ENCODE data around the gene SGK1. TPM values are rescaled to one million over a fixed set of nuclear protein-coding genes. Genes with fewer than 3 reads are reported as not detected.
"Not testable (repeated sequence)": the region's sequence is repeated elsewhere in the genome, so short reads cannot be mapped to it uniquely, and the experiment has no call there.

Gene SGK1
- total RNA-seq, 1 experiment from 2014 or later, result 161 TPM

DNA sequence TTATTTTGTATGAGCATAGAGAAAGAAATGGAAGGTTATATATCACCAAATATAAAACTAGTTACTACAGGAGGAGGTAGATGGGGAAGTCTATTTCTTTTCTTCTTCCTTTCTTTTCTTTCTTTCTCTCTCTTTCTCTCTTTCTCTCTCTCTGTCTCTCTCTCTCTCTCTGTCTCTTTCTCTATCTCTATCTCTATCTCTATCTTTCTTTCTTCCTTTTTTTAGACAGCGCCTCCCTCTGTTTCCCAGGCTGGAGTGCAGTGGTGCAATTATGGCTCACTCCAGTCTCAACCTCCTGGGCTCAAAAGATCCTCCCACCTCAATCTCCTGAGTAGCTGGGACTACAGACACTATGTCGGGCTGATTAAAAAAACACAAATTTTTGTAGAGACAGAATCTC, 10.2 kb upstream of the SGK1 start:
- DNase-seq (ENCODE audit: low spot score), result no peak

DNA sequence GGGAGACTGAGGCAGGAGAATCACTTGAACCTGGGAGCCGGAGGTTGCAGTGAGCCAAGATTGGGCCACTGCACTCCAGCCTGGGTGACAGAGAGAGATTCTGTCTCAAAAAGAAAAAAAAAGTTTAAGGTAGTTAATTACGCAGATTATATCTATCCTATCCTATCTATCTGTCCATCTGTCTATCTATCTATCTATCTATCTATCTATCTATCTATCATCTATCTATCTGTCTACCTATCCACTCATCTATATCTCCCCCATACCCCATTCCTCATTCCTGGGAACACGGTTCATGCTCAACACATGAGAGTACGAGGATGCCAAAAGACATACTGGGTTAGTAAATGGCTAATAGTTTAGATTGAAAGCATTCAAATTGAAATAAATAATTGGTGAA, 8.3 kb upstream of the SGK1 start:
- DNase-seq (ENCODE audit: low spot score), result not testable (repeated sequence)

- no peak for DNase-seq (ENCODE audit: low spot score)
Measured at GRCh38 chr6:134324766-134325165, 6.9 kb upstream of the SGK1 start.

GRCh38 chr6:134324141-134324540, 6.2 kb upstream of the SGK1 start:
- DNase-seq (ENCODE audit: low spot score), result no peak

DNA sequence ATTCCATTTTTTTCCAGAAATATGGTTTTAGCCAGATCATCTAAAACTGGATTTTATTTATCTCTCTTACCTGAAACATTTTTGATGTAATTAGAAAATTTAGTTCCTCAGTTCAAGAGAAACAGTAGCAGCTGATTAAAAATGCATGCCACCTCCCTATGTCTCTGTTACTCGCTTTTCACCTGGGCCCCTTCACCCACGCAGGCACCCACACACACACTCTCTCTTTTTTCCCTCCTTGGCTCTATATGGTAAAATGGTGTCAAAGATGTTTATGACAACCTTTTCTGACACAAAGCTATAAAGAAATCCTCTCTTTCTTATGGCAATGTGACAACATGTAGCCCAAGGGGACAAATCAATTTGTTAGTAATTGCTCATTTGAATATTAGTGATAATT, 5.8 kb upstream of the SGK1 start:
- DNase-seq (ENCODE audit: low spot score), result no peak

DNA sequence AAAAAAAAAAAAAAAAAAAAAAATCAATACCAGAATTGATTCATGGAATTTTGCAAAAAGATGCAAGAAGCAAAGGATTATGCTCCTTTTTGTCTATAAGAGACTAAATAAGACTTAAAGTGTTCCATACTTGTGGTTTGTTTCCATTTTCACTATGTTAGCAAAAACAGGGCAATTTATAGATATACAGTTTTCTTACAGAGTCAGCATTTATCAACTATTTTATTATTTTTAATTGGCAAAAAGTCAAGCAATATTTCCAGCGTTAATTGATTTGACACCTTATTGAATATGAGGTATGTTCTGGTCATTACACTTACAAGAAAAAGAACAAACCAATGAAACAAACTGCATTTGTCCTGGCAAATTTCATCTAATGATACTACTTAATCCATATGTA, 5.4 kb upstream of the SGK1 start:
- no peak for DNase-seq (ENCODE audit: low spot score)

GRCh38 chr6:134322216-134322615, 4.3 kb upstream of the SGK1 start:
- peak; percentile 14 for DNase-seq (ENCODE audit: low spot score)

- DNase-seq (ENCODE audit: low spot score), result no peak
Measured at GRCh38 chr6:134321246-134321645, 3.3 kb upstream of the SGK1 start.

DNA sequence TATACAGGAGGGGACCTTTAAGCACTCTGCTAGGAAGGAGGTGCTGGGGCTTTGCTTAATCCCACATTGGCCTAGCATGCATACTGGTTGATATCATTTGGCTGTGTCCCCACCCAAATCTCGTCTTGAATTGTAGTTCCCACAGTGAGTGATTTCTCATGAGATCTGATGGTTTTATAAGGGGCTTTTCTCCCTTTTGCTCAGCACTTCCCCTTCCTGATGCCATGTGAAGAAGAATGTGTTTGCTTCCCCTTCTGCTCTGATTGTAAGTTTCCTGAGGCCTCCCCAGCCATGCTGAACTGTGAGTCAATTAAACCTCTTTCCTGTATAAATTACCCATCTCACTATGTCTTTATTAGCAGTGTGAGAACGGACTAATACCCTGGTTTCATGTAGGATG, 1.8 kb upstream of the SGK1 start:
- DNase-seq (ENCODE audit: low spot score), result not testable (repeated sequence)

- no peak for DNase-seq (ENCODE audit: low spot score)
Measured at GRCh38 chr6:134318974-134319281, 1.0 kb upstream of the SGK1 start.

- no peak for DNase-seq (ENCODE audit: low spot score)
Measured at GRCh38 chr6:134318236-134318973, 493 bp upstream of the SGK1 start.

- no peak for DNase-seq (ENCODE audit: low spot score)
Measured at GRCh38 chr6:134316733-134317431, 1.0 kb downstream of the SGK1 start.

DNA sequence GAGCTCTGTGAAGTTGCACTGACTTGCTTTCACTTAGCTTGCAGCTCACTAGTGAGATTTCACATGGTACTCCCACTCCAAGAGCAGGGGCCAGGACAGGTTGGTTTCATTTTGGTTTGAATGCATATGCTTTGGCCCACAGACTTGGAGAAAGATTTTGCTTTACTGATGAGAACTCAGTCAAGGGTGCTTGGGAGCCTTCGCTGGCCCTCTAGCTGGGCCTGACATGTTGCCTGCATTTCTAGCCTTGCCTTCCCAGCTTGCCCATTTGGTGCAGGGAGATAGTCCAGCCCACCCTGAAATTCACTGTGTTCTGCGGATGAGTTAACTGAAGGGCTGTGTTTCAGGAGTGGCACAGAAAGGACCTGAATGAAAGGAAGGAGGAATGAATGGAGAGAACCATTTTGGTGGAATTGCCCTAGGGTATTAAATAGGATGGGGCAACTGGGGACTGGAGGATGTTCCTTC, 1.9 kb downstream of the SGK1 start:
- DNase-seq (ENCODE audit: low spot score), result no peak

GRCh38 chr6:134315189-134315588, 2.7 kb downstream of the SGK1 start:
- DNase-seq (ENCODE audit: low spot score), result no peak

- DNase-seq (ENCODE audit: low spot score), result no peak
Measured at GRCh38 chr6:134314006-134314821, 3.7 kb downstream of the SGK1 start.

- DNase-seq (ENCODE audit: low spot score), result no peak
Measured at GRCh38 chr6:134312038-134312660, 5.8 kb downstream of the SGK1 start.

GRCh38 chr6:134310817-134311216, 7.1 kb downstream of the SGK1 start:
- DNase-seq (ENCODE audit: low spot score), result no peak

GRCh38 chr6:134309983-134310605, 7.8 kb downstream of the SGK1 start:
- no peak for DNase-seq (ENCODE audit: low spot score)

DNA sequence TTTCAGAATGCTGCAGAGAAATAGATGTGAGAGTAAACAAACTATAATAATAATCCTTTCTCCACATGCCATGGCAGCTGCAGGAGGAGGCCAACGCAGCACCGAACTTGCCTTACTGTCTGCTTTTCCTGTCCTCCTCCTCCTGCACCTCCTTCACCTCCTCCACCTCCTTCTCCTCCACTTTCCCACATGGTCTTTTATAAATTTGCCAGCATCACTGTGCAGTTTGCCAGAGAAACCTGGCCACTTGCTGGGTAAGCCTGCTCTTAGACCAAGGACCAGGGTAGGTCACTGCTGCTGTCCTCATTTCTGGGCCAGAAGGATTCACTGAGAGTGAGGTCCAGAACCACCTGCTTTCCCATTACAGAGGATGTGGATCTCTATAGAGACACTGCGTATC, 8.7 kb downstream of the SGK1 start:
- no peak for DNase-seq (ENCODE audit: low spot score)

DNA sequence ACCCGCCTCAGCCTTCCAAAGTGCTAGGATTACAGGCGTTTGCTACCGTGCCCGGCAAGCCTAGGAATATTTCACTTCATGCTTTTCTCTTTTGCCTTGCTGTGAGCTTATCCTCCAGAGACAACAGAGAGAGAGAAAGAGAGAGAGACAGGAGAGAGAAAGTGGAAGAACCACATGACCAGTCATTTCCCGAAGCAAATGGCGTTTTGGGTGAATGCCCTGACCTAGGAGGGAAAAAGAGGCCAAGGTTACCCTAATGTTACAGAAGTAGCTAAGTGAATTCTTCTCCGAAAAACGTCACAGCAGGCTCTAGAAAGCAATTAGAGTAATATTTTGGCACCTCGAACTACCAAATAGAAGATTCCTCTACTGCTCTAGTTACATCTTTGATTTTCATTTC, 9.1 kb downstream of the SGK1 start:
- DNase-seq (ENCODE audit: low spot score), result no peak

DNA sequence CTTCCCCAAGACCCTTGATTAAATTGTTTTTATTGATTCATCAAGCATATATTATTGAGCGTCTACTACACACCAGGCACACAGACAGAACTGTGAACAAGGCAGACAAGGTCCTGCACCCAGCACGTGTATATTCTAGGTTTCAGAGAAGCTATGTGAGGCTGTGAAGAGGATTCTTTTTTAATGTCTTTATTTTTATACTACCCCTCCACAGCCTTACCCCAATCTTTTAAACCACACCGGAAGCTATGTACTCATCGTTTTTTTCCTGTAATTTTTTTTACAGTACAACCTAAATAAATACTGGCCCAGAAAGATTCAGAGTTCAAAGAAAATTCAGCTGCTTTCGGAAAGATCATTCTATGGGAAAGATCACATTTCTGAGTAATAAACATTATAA, 10.0 kb downstream of the SGK1 start:
- DNase-seq (ENCODE audit: low spot score), result no peak

- no peak for DNase-seq (ENCODE audit: low spot score)
Measured at GRCh38 chr6:134307075-134307474, 10.8 kb downstream of the SGK1 start.
